ENCODE data around the gene ARID2.

Gene ARID2

GRCh38 chr12:45939759-45940158 is 210.3 kb downstream of the ARID2 start:
- DNase-seq (ENCODE audit: low spot score): no peak

- DNase-seq (ENCODE audit: low spot score): no peak
Observed at GRCh38 chr12:45944771-45945170, 215.3 kb downstream of the ARID2 start.

- no peak for DNase-seq (ENCODE audit: low spot score)
Observed at GRCh38 chr12:45946435-45946834, 216.9 kb downstream of the ARID2 start.

GRCh38 chr12:45948546-45948945 is 219.0 kb downstream of the ARID2 start:
- no peak for DNase-seq (ENCODE audit: low spot score)

Measured in D341Med (cell line).